Measurements from ENCODE around the gene GALNT6.

The GALNT6 gene

GRCh38 chr12:51406290-51406689 lies 15.1 kb upstream of the GALNT6 start:
- no peak overlapping the region for H2BK120ac ChIP-seq (ENCODE audit: low read depth, low read length)
- H3K9me3 ChIP-seq (replicated peaks in 1 of 2; ENCODE audit: control insufficient read depth in 2 of 2, insufficient read depth in 1 of 2, low read depth in 1 of 2, low read length in 2 of 2), result no peaks in the 10 kb centered on the region
- H4K8ac ChIP-seq (ENCODE audit: low read depth, low read length), result no peak overlapping the region
- no peak for DNase-seq (ENCODE audit: low spot score)
- no peaks in the 10 kb centered on the region for H3K4me1 ChIP-seq (ENCODE audit: control insufficient read depth in 2 of 2, insufficient read depth in 1 of 2, low read depth in 1 of 2, low read length in 2 of 2)
- no peak overlapping the region for H2BK5ac ChIP-seq (ENCODE audit: low read length)
- H3K27ac ChIP-seq (replicated peaks; ENCODE audit: low read length), result no peak overlapping the region
- H2AK5ac ChIP-seq (ENCODE audit: low read depth, low read length), result peak overlapping the region; percentile 48
- H2BK12ac ChIP-seq (ENCODE audit: low read length), result no peak overlapping the region
- no peak overlapping the region for H3K4me2 ChIP-seq (ENCODE audit: insufficient read depth, low read length, poor library complexity, severe bottlenecking)
- no peaks in the 10 kb centered on the region for H3K36me3 ChIP-seq (replicated peaks in 1 of 2; ENCODE audit: control insufficient read depth in 2 of 2, insufficient read depth in 2 of 2, low read length in 2 of 2)
- no CpG with 5 or more reads among the region's 3 CpGs for WGBS, 2 donors (ENCODE audit: extremely low coverage in 2 of 2, insufficient read length in 2 of 2, insufficient replicate concordance in 1 of 2)
- H3K27me3 ChIP-seq (ENCODE audit: control insufficient read depth in 3 of 3, insufficient read depth in 3 of 3, low read depth in 1 of 3, low read length in 3 of 3), result peaks cover 0 to 45% (median 2%) of the 10 kb centered on the region in 3 experiments
- H4K91ac ChIP-seq (ENCODE audit: low read depth, low read length, poor library complexity), result no peak overlapping the region
- no peak overlapping the region for H2AFZ ChIP-seq (ENCODE audit: low read length)
- no peak overlapping the region for H3K4ac ChIP-seq (ENCODE audit: low read length)
- no peak overlapping the region for H3K18ac ChIP-seq (ENCODE audit: low read length)
- H3K23ac ChIP-seq (ENCODE audit: low read depth, low read length, poor library complexity), result no peak overlapping the region
- H3K14ac ChIP-seq (ENCODE audit: low read length), result no peak overlapping the region
- no peak overlapping the region for H3K9ac ChIP-seq (ENCODE audit: low read depth, low read length, poor library complexity)
- H3K79me1 ChIP-seq (ENCODE audit: low read depth, low read length), result no peaks in the 10 kb centered on the region
- H3K4me3 ChIP-seq (ENCODE audit: low read length in 2 of 2), result no peak overlapping the region
- no peak overlapping the region for H2BK15ac ChIP-seq (ENCODE audit: low read length)

GRCh38 chr12:51405801-51406207 lies 14.6 kb upstream of the GALNT6 start:
- DNase-seq (ENCODE audit: low spot score), result no peak

GRCh38 chr12:51404627-51405026 lies 13.4 kb upstream of the GALNT6 start:
- peaks cover 0 to 49% (median 2%) of the 10 kb centered on the region in 3 experiments for H3K27me3 ChIP-seq (ENCODE audit: control insufficient read depth in 3 of 3, insufficient read depth in 3 of 3, low read depth in 1 of 3, low read length in 3 of 3)
- H2AFZ ChIP-seq (ENCODE audit: low read length), result no peak overlapping the region
- H2AK5ac ChIP-seq (ENCODE audit: low read depth, low read length), result no peak overlapping the region
- H3K4ac ChIP-seq (ENCODE audit: low read length), result no peak overlapping the region
- no peak overlapping the region for H3K18ac ChIP-seq (ENCODE audit: low read length)
- no peak overlapping the region for H3K14ac ChIP-seq (ENCODE audit: low read length)
- no CpG with 5 or more reads among the region's 3 CpGs for WGBS, 2 donors (ENCODE audit: extremely low coverage in 2 of 2, insufficient read length in 2 of 2, insufficient replicate concordance in 1 of 2)
- no peak overlapping the region for H4K91ac ChIP-seq (ENCODE audit: low read depth, low read length, poor library complexity)
- H2BK15ac ChIP-seq (ENCODE audit: low read length), result no peak overlapping the region
- no peaks in the 10 kb centered on the region for H3K9me3 ChIP-seq (replicated peaks in 1 of 2; ENCODE audit: control insufficient read depth in 2 of 2, insufficient read depth in 1 of 2, low read depth in 1 of 2, low read length in 2 of 2)
- DNase-seq (ENCODE audit: low spot score), result no peak
- H3K27ac ChIP-seq (replicated peaks; ENCODE audit: low read length), result no peak overlapping the region
- H3K79me1 ChIP-seq (ENCODE audit: low read depth, low read length), result no peaks in the 10 kb centered on the region
- no peak overlapping the region for H2BK120ac ChIP-seq (ENCODE audit: low read depth, low read length)
- H3K36me3 ChIP-seq (replicated peaks in 1 of 2; ENCODE audit: control insufficient read depth in 2 of 2, insufficient read depth in 2 of 2, low read length in 2 of 2), result no peaks in the 10 kb centered on the region
- no peak overlapping the region for H3K4me3 ChIP-seq (ENCODE audit: low read length in 2 of 2)
- H4K8ac ChIP-seq (ENCODE audit: low read depth, low read length), result no peak overlapping the region
- H2BK5ac ChIP-seq (ENCODE audit: low read length), result no peak overlapping the region
- H3K9ac ChIP-seq (ENCODE audit: low read depth, low read length, poor library complexity), result no peak overlapping the region
- H3K4me1 ChIP-seq (ENCODE audit: control insufficient read depth in 2 of 2, insufficient read depth in 1 of 2, low read depth in 1 of 2, low read length in 2 of 2), result no peaks in the 10 kb centered on the region
- no peak overlapping the region for H2BK12ac ChIP-seq (ENCODE audit: low read length)
- no peak overlapping the region for H3K23ac ChIP-seq (ENCODE audit: low read depth, low read length, poor library complexity)
- H3K4me2 ChIP-seq (ENCODE audit: insufficient read depth, low read length, poor library complexity, severe bottlenecking), result no peak overlapping the region

More at GRCh38 chr12:51405801-51406207, 14.6 kb upstream of the GALNT6 start:
- Histone ChIP-seq H2AK5ac (ENCODE audit: low read depth, low read length) (no peak overlapping the region), H3K79me1 (ENCODE audit: low read depth, low read length) (no peaks in the 10 kb centered on the region), H4K8ac (ENCODE audit: low read depth, low read length) (no peak overlapping the region), H3K36me3 (replicated peaks in 1 of 2; ENCODE audit: control insufficient read depth in 2 of 2, insufficient read depth in 2 of 2, low read length in 2 of 2) (no peaks in the 10 kb centered on the region), H3K4me2 (ENCODE audit: insufficient read depth, low read length, poor library complexity, severe bottlenecking) (no peak overlapping the region), H3K27me3 (ENCODE audit: control insufficient read depth in 3 of 3, insufficient read depth in 3 of 3, low read depth in 1 of 3, low read length in 3 of 3) (peaks cover 0 to 46% (median 2%) of the 10 kb centered on the region in 3 experiments), H2BK5ac (ENCODE audit: low read length) (no peak overlapping the region), H3K23ac (ENCODE audit: low read depth, low read length, poor library complexity) (no peak overlapping the region), H4K91ac (ENCODE audit: low read depth, low read length, poor library complexity) (no peak overlapping the region), H2BK12ac (ENCODE audit: low read length) (no peak overlapping the region), H3K14ac (ENCODE audit: low read length) (no peak overlapping the region), H3K9me3 (replicated peaks in 1 of 2; ENCODE audit: control insufficient read depth in 2 of 2, insufficient read depth in 1 of 2, low read depth in 1 of 2, low read length in 2 of 2) (no peaks in the 10 kb centered on the region), H3K4me3 (ENCODE audit: low read length in 2 of 2) (no peak overlapping the region), H3K27ac (replicated peaks; ENCODE audit: low read length) (no peak overlapping the region), H3K4ac (ENCODE audit: low read length) (no peak overlapping the region), H2BK15ac (ENCODE audit: low read length) (no peak overlapping the region), H3K4me1 (ENCODE audit: control insufficient read depth in 2 of 2, insufficient read depth in 1 of 2, low read depth in 1 of 2, low read length in 2 of 2) (no peaks in the 10 kb centered on the region), H2BK120ac (ENCODE audit: low read depth, low read length) (no peak overlapping the region), H2AFZ (ENCODE audit: low read length) (no peak overlapping the region), H3K9ac (ENCODE audit: low read depth, low read length, poor library complexity) (no peak overlapping the region), H3K18ac (ENCODE audit: low read length) (no peak overlapping the region)
- no CpG with 5 or more reads among the region's 3 CpGs for WGBS, 2 donors (ENCODE audit: extremely low coverage in 2 of 2, insufficient read length in 2 of 2, insufficient replicate concordance in 1 of 2)

- Histone ChIP-seq H4K8ac (ENCODE audit: low read depth, low read length) (no peak overlapping the region), H3K79me1 (ENCODE audit: low read depth, low read length) (no peaks in the 10 kb centered on the region), H3K27ac (replicated peaks; ENCODE audit: low read length) (no peak overlapping the region), H3K9ac (ENCODE audit: low read depth, low read length, poor library complexity) (no peak overlapping the region), H3K4me1 (ENCODE audit: control insufficient read depth in 2 of 2, insufficient read depth in 1 of 2, low read depth in 1 of 2, low read length in 2 of 2) (no peaks in the 10 kb centered on the region), H3K9me3 (replicated peaks in 1 of 2; ENCODE audit: control insufficient read depth in 2 of 2, insufficient read depth in 1 of 2, low read depth in 1 of 2, low read length in 2 of 2) (no peaks in the 10 kb centered on the region), H3K36me3 (replicated peaks in 1 of 2; ENCODE audit: control insufficient read depth in 2 of 2, insufficient read depth in 2 of 2, low read length in 2 of 2) (no peaks in the 10 kb centered on the region), H2BK15ac (ENCODE audit: low read length) (no peak overlapping the region), H3K4ac (ENCODE audit: low read length) (no peak overlapping the region), H3K4me2 (ENCODE audit: insufficient read depth, low read length, poor library complexity, severe bottlenecking) (no peak overlapping the region), H2AFZ (ENCODE audit: low read length) (no peak overlapping the region), H3K4me3 (ENCODE audit: low read length in 2 of 2) (no peak overlapping the region), H3K18ac (ENCODE audit: low read length) (no peak overlapping the region), H2BK120ac (ENCODE audit: low read depth, low read length) (no peak overlapping the region), H2BK12ac (ENCODE audit: low read length) (no peak overlapping the region), H3K27me3 (ENCODE audit: control insufficient read depth in 3 of 3, insufficient read depth in 3 of 3, low read depth in 1 of 3, low read length in 3 of 3) (peaks cover 0 to 49% (median 2%) of the 10 kb centered on the region in 3 experiments), H2BK5ac (ENCODE audit: low read length) (no peak overlapping the region), H4K91ac (ENCODE audit: low read depth, low read length, poor library complexity) (no peak overlapping the region), H2AK5ac (ENCODE audit: low read depth, low read length) (no peak overlapping the region), H3K23ac (ENCODE audit: low read depth, low read length, poor library complexity) (no peak overlapping the region), H3K14ac (ENCODE audit: low read length) (no peak overlapping the region)
- DNase-seq (ENCODE audit: low spot score), result no peak
- WGBS, 2 donors (ENCODE audit: extremely low coverage in 2 of 2, insufficient read length in 2 of 2, insufficient replicate concordance in 1 of 2), result no CpG with 5 or more reads among the region's 4 CpGs
Measured at GRCh38 chr12:51403681-51404136, 12.5 kb upstream of the GALNT6 start.
